ENCODE measurements around the gene DNM1L. TPM values are rescaled to one million over a fixed set of nuclear protein-coding genes. Genes with fewer than 3 reads are reported as not detected.

The DNM1L gene
- total RNA-seq, 2 experiments from 2014 or later: 53.5 to 59.3 TPM

- ChIA-PET CTCF (interaction anchor here (7.5 kb wide), 1 partner anchor 16 kb away, joined by 47 read pairs; the partner anchor contains the start of gene YARS2), POLR2A (no interaction called here)
- Mint-ChIP-seq H3K9me3 (no peaks in the 10 kb centered on the region), H3K4me3 (no peak overlapping the region), H3K36me3 (ENCODE audit: low read depth) (peaks cover 54% of the 10 kb centered on the region), H3K4me1 (peaks cover 3% of the 10 kb centered on the region), H3K27ac (no peak overlapping the region), H3K27me3 (no peaks in the 10 kb centered on the region)
- no peak for DNase-seq
These were observed 60.2 kb downstream of the DNM1L start for GRCh38 chr12:32739279-32739678.

GRCh38 chr12:32742133-32742532, 63.0 kb downstream of the DNM1L start:
- Mint-ChIP-seq H3K4me1 (peaks cover 3% of the 10 kb centered on the region), H3K36me3 (ENCODE audit: low read depth) (peaks cover 65% of the 10 kb centered on the region), H3K27ac (no peak overlapping the region), H3K27me3 (no peaks in the 10 kb centered on the region), H3K4me3 (no peak overlapping the region), H3K9me3 (no peaks in the 10 kb centered on the region)
- DNase-seq: no peak
- POLR2A ChIA-PET: interaction anchor here (3.5 kb wide), 1 partner anchor 13 kb away, joined by 14 read pairs; the partner anchor contains the start of gene YARS2
- CTCF ChIA-PET: interaction anchor here (7.5 kb wide), 1 partner anchor 13 kb away, joined by 47 read pairs; the partner anchor contains the start of gene YARS2

DNA sequence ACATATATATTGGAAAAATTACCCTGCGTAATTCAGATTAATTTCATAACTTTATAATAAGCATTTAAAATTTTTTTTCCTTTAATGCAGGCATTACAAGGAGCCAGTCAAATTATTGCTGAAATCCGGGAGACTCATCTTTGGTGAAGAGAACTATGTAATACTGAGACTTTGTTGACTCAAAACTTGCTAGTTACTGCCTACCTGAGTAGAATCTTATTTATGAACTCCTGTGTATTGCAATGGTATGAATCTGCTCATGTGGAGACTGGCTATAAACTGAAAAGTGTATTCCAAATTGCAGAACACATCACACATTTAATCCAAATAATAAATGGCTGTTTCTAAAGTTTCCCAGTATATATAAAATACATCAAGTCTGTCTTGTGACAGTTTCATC, 64.2 kb downstream of the DNM1L start:
- Mint-ChIP-seq H3K27me3 (no peaks in the 10 kb centered on the region), H3K4me1 (peaks cover 3% of the 10 kb centered on the region), H3K9me3 (no peaks in the 10 kb centered on the region), H3K36me3 (ENCODE audit: low read depth) (peaks cover 67% of the 10 kb centered on the region), H3K27ac (no peak overlapping the region), H3K4me3 (no peak overlapping the region)
- POLR2A ChIA-PET: interaction anchor here (3.5 kb wide), 1 partner anchor 12 kb away, joined by 14 read pairs; the partner anchor contains the start of gene YARS2
- CTCF ChIA-PET: interaction anchor here (7.5 kb wide), 1 partner anchor 12 kb away, joined by 47 read pairs; the partner anchor contains the start of gene YARS2
- DNase-seq: no peak

DNA sequence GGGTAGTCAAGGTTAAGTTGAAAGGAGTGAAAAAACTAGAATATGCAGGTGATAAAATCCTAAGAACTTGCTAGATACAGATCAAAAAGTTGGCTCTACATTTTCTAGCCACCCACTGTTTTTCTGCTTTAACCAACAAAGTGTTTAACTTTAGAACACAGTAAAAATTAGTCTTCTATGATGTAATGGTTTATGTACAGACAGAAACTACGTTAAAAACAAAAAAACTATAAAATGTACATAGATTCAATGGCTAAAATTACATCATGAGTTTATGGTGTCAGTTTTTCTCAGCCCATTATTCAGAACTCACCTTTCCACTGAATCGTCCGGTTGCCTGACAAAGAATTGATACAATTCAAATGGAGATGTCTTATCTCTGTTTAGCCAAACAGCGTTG, 74.5 kb downstream of the DNM1L start:
- Mint-ChIP-seq H3K27ac (peak overlapping the region; percentile 45), H3K4me3 (peak overlapping the region; percentile 79), H3K9me3 (no peaks in the 10 kb centered on the region), H3K27me3 (no peaks in the 10 kb centered on the region), H3K4me1 (peaks cover 20% of the 10 kb centered on the region), H3K36me3 (ENCODE audit: low read depth) (peaks cover 40% of the 10 kb centered on the region)
- CTCF ChIA-PET: no interaction called here
- POLR2A ChIA-PET: interaction anchor here (2.1 kb wide), 1 partner anchor 297 kb away, joined by 8 read pairs; no protein-coding TSS in a partner anchor
- no peak for DNase-seq

DNA sequence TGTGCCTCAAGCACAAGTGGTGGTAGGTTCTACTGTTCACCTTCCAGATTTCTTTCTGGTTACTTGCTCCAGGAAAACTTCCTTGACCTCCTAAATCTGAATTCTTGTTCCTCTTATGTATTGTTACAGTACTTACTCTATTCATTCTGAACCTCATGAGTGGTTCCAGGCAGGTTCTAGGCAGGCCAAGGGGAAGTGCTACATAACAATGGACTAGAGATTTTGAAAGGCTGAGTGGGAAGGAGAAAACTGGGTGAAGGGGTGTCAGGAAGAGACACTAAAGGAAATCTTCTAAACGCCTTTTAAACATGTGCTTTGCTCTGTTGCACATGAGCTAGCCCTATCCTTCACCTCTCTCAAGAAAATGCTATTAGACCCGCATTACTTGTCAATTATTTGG, 75.0 kb downstream of the DNM1L start:
- Mint-ChIP-seq H3K9me3 (no peaks in the 10 kb centered on the region), H3K27me3 (peaks cover 1% of the 10 kb centered on the region), H3K36me3 (ENCODE audit: low read depth) (peaks cover 36% of the 10 kb centered on the region), H3K27ac (peak overlapping the region; percentile 45), H3K4me1 (peaks cover 20% of the 10 kb centered on the region), H3K4me3 (peak overlapping the region; percentile 79)
- POLR2A ChIA-PET: interaction anchor here (0.7 to 3.2 kb wide), 6 partner anchors 11 to 1268 kb away, joined by 3 to 39 read pairs (median 11); partner anchors contain the start of genes ALG10, DNM1L and RESF1
- DNase-seq: no peak
- CTCF ChIA-PET: interaction anchor here (0.7 to 4.8 kb wide), 12 partner anchors 11 to 1268 kb away, joined by 3 to 87 read pairs (median 12); partner anchors contain the start of genes ALG10 and DNM1L

- peak; percentile 79 for DNase-seq
- Mint-ChIP-seq H3K4me1 (peaks cover 20% of the 10 kb centered on the region), H3K9me3 (no peaks in the 10 kb centered on the region), H3K36me3 (ENCODE audit: low read depth) (peaks cover 30% of the 10 kb centered on the region), H3K27ac (peak overlapping the region; percentile 78), H3K27me3 (peaks cover 1% of the 10 kb centered on the region), H3K4me3 (peak overlapping the region; percentile 79)
- ChIA-PET POLR2A (interaction anchor here (0.5 to 3.2 kb wide), 15 partner anchors 9 to 1267 kb away, joined by 3 to 39 read pairs (median 5); partner anchors contain the start of genes ALG10, DNM1L, ETFBKMT and RESF1), CTCF (interaction anchor here (0.7 to 4.8 kb wide), 37 partner anchors 9 to 1368 kb away, joined by 3 to 87 read pairs (median 4); partner anchors contain the start of genes ALG10 and DNM1L)
These were observed 76.1 kb downstream of the DNM1L start for GRCh38 chr12:32755051-32755653.

DNA sequence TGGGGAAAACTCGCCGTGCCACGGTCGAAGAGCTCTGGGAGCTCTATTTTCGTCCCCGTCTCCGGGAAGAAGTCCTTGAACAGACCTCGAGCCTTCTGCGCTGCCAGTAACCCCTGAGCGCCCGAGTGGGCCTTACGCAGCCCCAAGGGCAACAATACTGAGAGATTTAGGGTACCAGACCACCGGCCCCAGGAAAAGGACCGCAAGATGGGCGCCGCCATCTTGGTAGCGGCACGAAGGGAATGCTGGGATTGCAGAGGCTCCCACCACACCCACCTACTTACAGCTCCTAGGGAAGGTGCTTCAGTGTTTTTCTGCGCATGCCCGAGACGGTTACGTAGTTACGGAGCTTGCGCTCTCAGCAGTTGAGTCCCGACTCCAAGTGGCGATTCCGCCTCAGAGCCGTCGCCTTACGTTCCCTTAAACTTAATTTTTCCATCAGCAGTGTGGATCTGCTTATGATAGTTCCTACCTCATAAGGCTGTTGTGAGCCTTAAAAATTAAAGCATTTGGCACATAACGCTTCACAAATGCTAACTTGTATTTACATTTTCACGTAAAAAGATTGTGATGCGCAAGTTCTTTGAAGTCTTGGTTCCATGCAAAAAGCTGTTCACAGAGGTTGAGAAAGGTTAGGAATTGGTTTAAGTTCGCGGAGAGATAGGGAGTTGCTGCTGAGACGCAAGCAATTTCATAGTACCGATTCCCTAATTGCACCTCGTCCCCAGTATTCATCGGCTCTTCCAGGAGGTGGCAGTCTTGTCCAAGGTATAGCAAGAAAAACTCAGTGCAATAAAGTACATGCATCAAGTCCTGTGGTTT, 76.8 kb downstream of the DNM1L start, which contains the start of gene YARS2:
TSS of gene YARS2 (minus strand) at position 244 of the 822 bp plus-strand sequence. CDS start at position 221, 23 bp downstream.
- Mint-ChIP-seq H3K27me3 (peaks cover 1% of the 10 kb centered on the region), H3K4me1 (peaks cover 20% of the 10 kb centered on the region), H3K36me3 (ENCODE audit: low read depth) (peaks cover 25% of the 10 kb centered on the region), H3K4me3 (peak within 1 kb of the TSS; percentile 79), H3K27ac (peak within 1 kb of the TSS; percentile 78), H3K9me3 (no peaks in the 10 kb centered on the region)
- CTCF ChIA-PET: interaction anchor here (0.7 to 4.8 kb wide), 35 partner anchors 9 to 1367 kb away, joined by 3 to 87 read pairs (median 4); partner anchors contain the start of genes ALG10, DNM1L and FGD4
- peak; percentile 90 for DNase-seq
- POLR2A ChIA-PET: interaction anchor here (0.5 to 3.2 kb wide), 14 partner anchors 9 to 1266 kb away, joined by 3 to 39 read pairs (median 6); partner anchors contain the start of genes ALG10, DNM1L, ETFBKMT and RESF1

DNA sequence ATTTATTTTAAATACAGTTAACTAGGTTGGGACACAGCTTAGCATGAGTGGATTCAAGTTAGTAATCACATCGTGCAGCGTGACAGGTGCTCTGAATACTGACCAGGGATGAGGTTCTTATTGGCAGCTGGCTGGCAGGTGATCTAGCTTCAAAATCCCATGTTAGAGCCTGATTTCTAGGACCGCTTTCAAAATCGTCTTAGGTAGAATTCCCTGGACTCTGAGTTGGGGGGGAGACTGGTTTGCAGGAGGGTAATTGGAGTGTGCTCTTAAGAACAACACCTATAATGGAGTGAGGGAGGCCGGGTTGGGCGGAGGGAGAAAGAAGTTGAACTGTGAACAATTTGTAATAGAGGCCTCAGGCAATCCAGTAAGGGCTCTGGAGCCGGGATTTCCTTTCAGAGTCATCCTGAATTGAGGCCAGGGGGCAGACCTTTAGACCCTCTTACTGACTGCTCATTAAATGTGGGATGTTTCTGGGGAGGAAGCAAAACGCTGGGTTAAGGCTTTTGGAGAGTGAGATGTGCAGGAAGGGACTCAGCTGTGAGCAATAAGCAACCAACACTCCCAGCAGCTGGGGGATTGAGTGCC, 77.5 kb downstream of the DNM1L start:
- DNase-seq: no peak
- peaks cover 20% of the 10 kb centered on the region for H3K36me3 Mint-ChIP-seq (ENCODE audit: low read depth)
- peaks cover 3% of the 10 kb centered on the region for H3K27me3 Mint-ChIP-seq
- H3K27ac Mint-ChIP-seq: peak overlapping the region; percentile 78
- POLR2A ChIA-PET: interaction anchor here (1.1 to 3.2 kb wide), 5 partner anchors 13 to 1266 kb away, joined by 3 to 39 read pairs (median 14); partner anchors contain the start of genes ALG10, DNM1L and ETFBKMT
- H3K9me3 Mint-ChIP-seq: no peaks in the 10 kb centered on the region
- CTCF ChIA-PET: interaction anchor here (0.8 to 4.8 kb wide), 15 partner anchors 12 to 1366 kb away, joined by 3 to 87 read pairs (median 5); partner anchors contain the start of genes ALG10, DNM1L and FGD4
- H3K4me1 Mint-ChIP-seq: peaks cover 20% of the 10 kb centered on the region
- peak overlapping the region; percentile 79 for H3K4me3 Mint-ChIP-seq

DNA sequence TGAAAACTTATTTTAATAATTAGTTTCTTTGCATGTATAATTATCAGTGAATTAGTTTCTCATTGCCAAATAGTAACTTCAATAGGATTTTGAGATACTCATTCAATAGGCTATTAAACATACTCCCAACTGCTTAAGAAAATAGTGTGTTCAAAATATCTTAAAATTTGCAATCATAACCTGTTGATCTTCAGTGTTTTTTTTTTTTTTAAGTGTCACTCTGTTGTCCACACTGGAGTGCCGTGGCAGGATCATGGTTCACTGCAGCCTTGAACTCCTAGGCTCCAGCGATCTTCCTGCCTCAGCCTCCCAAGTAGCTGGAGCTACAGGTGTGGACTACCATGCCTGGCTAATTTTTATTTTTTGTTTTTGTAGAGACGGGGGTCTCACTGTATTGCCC, 78.1 kb downstream of the DNM1L start:
- H3K4me3 Mint-ChIP-seq: no peak overlapping the region
- no peak overlapping the region for H3K27ac Mint-ChIP-seq
- peaks cover 20% of the 10 kb centered on the region for H3K4me1 Mint-ChIP-seq
- DNase-seq: no peak
- no peaks in the 10 kb centered on the region for H3K9me3 Mint-ChIP-seq
- POLR2A ChIA-PET: interaction anchor here (3.2 kb wide), 1 partner anchor 1265 kb away, joined by 39 read pairs; the partner anchor contains the start of gene ALG10
- H3K27me3 Mint-ChIP-seq: peaks cover 5% of the 10 kb centered on the region
- peaks cover 15% of the 10 kb centered on the region for H3K36me3 Mint-ChIP-seq (ENCODE audit: low read depth)
- CTCF ChIA-PET: interaction anchor here (4.8 kb wide), 1 partner anchor 1265 kb away, joined by 87 read pairs; the partner anchor contains the start of gene ALG10

DNA sequence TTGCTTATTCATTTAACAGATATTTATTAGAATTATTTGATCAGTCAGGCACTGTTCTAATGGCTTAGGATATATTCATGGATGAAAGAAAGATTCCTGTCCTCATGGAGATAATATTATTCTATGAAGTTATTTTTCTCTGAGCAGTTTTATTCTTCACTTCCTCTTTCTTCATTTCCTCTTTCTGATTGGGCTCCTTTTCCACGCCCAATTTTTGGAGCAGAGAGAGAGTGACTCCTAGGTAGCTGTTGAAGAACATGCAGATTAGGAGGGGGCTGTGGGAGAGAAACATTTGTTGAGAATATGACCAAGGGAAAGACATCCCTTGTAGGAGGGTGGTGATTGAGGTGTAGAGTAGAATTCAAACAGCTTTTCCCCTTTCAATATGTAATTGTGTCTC, 82.6 kb downstream of the DNM1L start:
- ChIA-PET POLR2A (no interaction called here), CTCF (no interaction called here)
- no peak overlapping the region for H3K4me3 Mint-ChIP-seq
- no peaks in the 10 kb centered on the region for H3K36me3 Mint-ChIP-seq (ENCODE audit: low read depth)
- no peaks in the 10 kb centered on the region for H3K4me1 Mint-ChIP-seq
- H3K27me3 Mint-ChIP-seq: peaks cover 6% of the 10 kb centered on the region
- no peak overlapping the region for H3K27ac Mint-ChIP-seq
- DNase-seq: no peak
- no peaks in the 10 kb centered on the region for H3K9me3 Mint-ChIP-seq

DNA sequence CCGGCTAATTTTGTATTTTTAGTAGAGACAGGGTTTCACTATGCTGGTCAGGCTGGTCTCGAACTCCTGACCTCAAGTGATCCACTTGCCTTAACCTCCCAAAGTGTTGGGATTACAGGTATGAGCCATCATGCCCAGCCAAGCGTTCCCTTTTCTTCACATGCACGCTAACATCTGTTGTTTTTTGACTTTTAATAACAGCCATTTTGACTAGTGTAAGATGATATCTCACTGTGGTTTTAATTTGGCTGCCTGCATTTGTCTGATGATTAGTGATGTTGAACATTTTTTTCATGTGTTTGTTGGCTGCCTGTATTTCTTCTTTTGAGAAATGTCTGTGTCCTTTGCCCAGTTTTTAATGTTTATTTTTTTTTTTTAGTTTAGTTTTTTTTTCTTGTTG, 86.8 kb downstream of the DNM1L start:
- ChIA-PET POLR2A (interaction anchor here (2.5 kb wide), 1 partner anchor 11 kb away, joined by 6 read pairs; the partner anchor contains the start of gene YARS2), CTCF (no interaction called here)
- no peak for DNase-seq

GRCh38 chr12:32768518-32768917, 89.4 kb downstream of the DNM1L start:
- no peak for DNase-seq
- H3K4me1 Mint-ChIP-seq: no peaks in the 10 kb centered on the region
- POLR2A ChIA-PET: no interaction called here
- no peak overlapping the region for H3K27ac Mint-ChIP-seq
- CTCF ChIA-PET: interaction anchor here (1.1 kb wide), 1 partner anchor 13 kb away, joined by 3 read pairs; the partner anchor contains the start of gene YARS2
- H3K36me3 Mint-ChIP-seq (ENCODE audit: low read depth): no peaks in the 10 kb centered on the region
- no peak overlapping the region for H3K4me3 Mint-ChIP-seq
- no peaks in the 10 kb centered on the region for H3K9me3 Mint-ChIP-seq
- H3K27me3 Mint-ChIP-seq: peaks cover 13% of the 10 kb centered on the region

More for the DNA sequence above, 86.8 kb downstream of the DNM1L start:
- no peak overlapping the region for H3K27ac Mint-ChIP-seq
- no peaks in the 10 kb centered on the region for H3K36me3 Mint-ChIP-seq (ENCODE audit: low read depth)
- H3K27me3 Mint-ChIP-seq: peaks cover 12% of the 10 kb centered on the region
- no peaks in the 10 kb centered on the region for H3K4me1 Mint-ChIP-seq
- H3K9me3 Mint-ChIP-seq: no peaks in the 10 kb centered on the region
- no peak overlapping the region for H3K4me3 Mint-ChIP-seq
